ENCODE results near the gene CDR2. TPM values are rescaled to one million over a fixed set of nuclear protein-coding genes. Genes with fewer than 3 reads are reported as not detected.

The CDR2 gene
- total and polyA plus RNA-seq, 4 donors: 26.4 to 37.9 (median 31.3) TPM

- Histone ChIP-seq H3K4me3 (ENCODE audit: low read length in 2 of 2) (no peak overlapping the region), H3K36me3 (ENCODE audit: control insufficient read depth in 1 of 2, insufficient read depth in 2 of 2, low read length in 1 of 2) (no peaks in the 10 kb centered on the region)
- intact Hi-C loops (cut with DNase I): no loop called here
These were observed 12.6 kb upstream of the CDR2 start for GRCh38 chr16:22386976-22387375.

GRCh38 chr16:22385196-22385595 lies 10.8 kb upstream of the CDR2 start:
- H3K27ac ChIP-seq (ENCODE audit: low read depth in 1 of 2, low read length in 2 of 2): no peak overlapping the region
- no peak for DNase-seq
- no peaks in the 10 kb centered on the region for H3K27me3 ChIP-seq (ENCODE audit: control insufficient read depth in 1 of 2, insufficient read depth in 2 of 2, low read length in 1 of 2)
- no peaks in the 10 kb centered on the region for H3K9me3 ChIP-seq (ENCODE audit: control insufficient read depth, low read length)
- intact Hi-C loops (cut with DNase I): no loop called here
- H3K4me1 ChIP-seq (ENCODE audit: control insufficient read depth in 1 of 2, insufficient read depth in 2 of 2, low read length in 2 of 2): no peaks in the 10 kb centered on the region
- WGBS, 2 donors: 89 to 91% methylated on average over 3 of the region's 3 CpGs
- no peak for ATAC-seq (ENCODE audit: low FRiP score)
- H3K4me3 ChIP-seq (ENCODE audit: low read length in 2 of 2): no peak overlapping the region
- H3K36me3 ChIP-seq (ENCODE audit: control insufficient read depth in 1 of 2, insufficient read depth in 2 of 2, low read length in 1 of 2): no peaks in the 10 kb centered on the region

More at GRCh38 chr16:22386976-22387375, 12.6 kb upstream of the CDR2 start:
- DNase-seq (no peak), ATAC-seq (ENCODE audit: low FRiP score) (peak; percentile 59)
- Histone ChIP-seq H3K4me1 (ENCODE audit: control insufficient read depth in 1 of 2, insufficient read depth in 2 of 2, low read length in 2 of 2) (no peaks in the 10 kb centered on the region), H3K9me3 (ENCODE audit: control insufficient read depth, low read length) (no peaks in the 10 kb centered on the region), H3K27me3 (ENCODE audit: control insufficient read depth in 1 of 2, insufficient read depth in 2 of 2, low read length in 1 of 2) (no peaks in the 10 kb centered on the region), H3K27ac (ENCODE audit: low read depth in 1 of 2, low read length in 2 of 2) (no peak overlapping the region)
- 13 to 26% methylated on average over 2 of the region's 2 CpGs for WGBS, 2 donors

- H3K4me1 ChIP-seq (ENCODE audit: control insufficient read depth in 1 of 2, insufficient read depth in 2 of 2, low read length in 2 of 2): no peaks in the 10 kb centered on the region
- 90 to 94% methylated on average over 3 of the region's 3 CpGs for WGBS, 2 donors
- H3K4me3 ChIP-seq (ENCODE audit: low read length in 2 of 2): no peak overlapping the region
- ATAC-seq (ENCODE audit: low FRiP score) (no peak), DNase-seq (no peak)
- no peaks in the 10 kb centered on the region for H3K27me3 ChIP-seq (ENCODE audit: control insufficient read depth in 1 of 2, insufficient read depth in 2 of 2, low read length in 1 of 2)
- no peak overlapping the region for H3K27ac ChIP-seq (ENCODE audit: low read depth in 1 of 2, low read length in 2 of 2)
- no peaks in the 10 kb centered on the region for H3K9me3 ChIP-seq (ENCODE audit: control insufficient read depth, low read length)
- no peaks in the 10 kb centered on the region for H3K36me3 ChIP-seq (ENCODE audit: control insufficient read depth in 1 of 2, insufficient read depth in 2 of 2, low read length in 1 of 2)
- intact Hi-C loops (cut with DNase I): no loop called here
These were observed 9.4 kb upstream of the CDR2 start for GRCh38 chr16:22383827-22384226.

- intact Hi-C loops (cut with DNase I): no loop called here
- Histone ChIP-seq H3K9me3 (ENCODE audit: control insufficient read depth, low read length) (no peaks in the 10 kb centered on the region), H3K27me3 (ENCODE audit: control insufficient read depth in 1 of 2, insufficient read depth in 2 of 2, low read length in 1 of 2) (no peaks in the 10 kb centered on the region), H3K4me3 (ENCODE audit: low read length in 2 of 2) (no peak overlapping the region), H3K36me3 (ENCODE audit: control insufficient read depth in 1 of 2, insufficient read depth in 2 of 2, low read length in 1 of 2) (no peaks in the 10 kb centered on the region), H3K4me1 (ENCODE audit: control insufficient read depth in 1 of 2, insufficient read depth in 2 of 2, low read length in 2 of 2) (no peaks in the 10 kb centered on the region), H3K27ac (ENCODE audit: low read depth in 1 of 2, low read length in 2 of 2) (no peak overlapping the region)
- ATAC-seq (ENCODE audit: low FRiP score) (no peak), DNase-seq (no peak)
These were observed 7.0 kb upstream of the CDR2 start for GRCh38 chr16:22381392-22381791.

GRCh38 chr16:22380529-22380928 lies 6.1 kb upstream of the CDR2 start:
- Histone ChIP-seq H3K4me3 (ENCODE audit: low read length in 2 of 2) (no peak overlapping the region), H3K27ac (ENCODE audit: low read depth in 1 of 2, low read length in 2 of 2) (no peak overlapping the region), H3K27me3 (ENCODE audit: control insufficient read depth in 1 of 2, insufficient read depth in 2 of 2, low read length in 1 of 2) (no peaks in the 10 kb centered on the region), H3K9me3 (ENCODE audit: control insufficient read depth, low read length) (no peaks in the 10 kb centered on the region), H3K4me1 (ENCODE audit: control insufficient read depth in 1 of 2, insufficient read depth in 2 of 2, low read length in 2 of 2) (no peaks in the 10 kb centered on the region), H3K36me3 (ENCODE audit: control insufficient read depth in 1 of 2, insufficient read depth in 2 of 2, low read length in 1 of 2) (no peaks in the 10 kb centered on the region)
- WGBS, 2 donors: 82 to 89% methylated on average over 1 of the region's 1 CpG
- intact Hi-C loops (cut with DNase I): no loop called here
- DNase-seq (no peak), ATAC-seq (ENCODE audit: low FRiP score) (no peak)

- H3K36me3 ChIP-seq (ENCODE audit: control insufficient read depth in 1 of 2, insufficient read depth in 2 of 2, low read length in 1 of 2): no peaks in the 10 kb centered on the region
- ATAC-seq (ENCODE audit: low FRiP score) (no peak), DNase-seq (no peak)
- no peak overlapping the region for H3K4me3 ChIP-seq (ENCODE audit: low read length in 2 of 2)
- 98 to 99% methylated on average over 7 of the region's 7 CpGs for WGBS, 2 donors
- H3K4me1 ChIP-seq (ENCODE audit: control insufficient read depth in 1 of 2, insufficient read depth in 2 of 2, low read length in 2 of 2): no peaks in the 10 kb centered on the region
- no peaks in the 10 kb centered on the region for H3K27me3 ChIP-seq (ENCODE audit: control insufficient read depth in 1 of 2, insufficient read depth in 2 of 2, low read length in 1 of 2)
- intact Hi-C loops (cut with DNase I): no loop called here
- H3K9me3 ChIP-seq (ENCODE audit: control insufficient read depth, low read length): no peaks in the 10 kb centered on the region
- H3K27ac ChIP-seq (ENCODE audit: low read depth in 1 of 2, low read length in 2 of 2): no peak overlapping the region
These were observed 5.2 kb upstream of the CDR2 start for GRCh38 chr16:22379656-22380055.

- 95 to 97% methylated on average over 8 of the region's 8 CpGs for WGBS, 2 donors
- intact Hi-C loops (cut with DNase I): no loop called here
- ATAC-seq (ENCODE audit: low FRiP score) (no peak), DNase-seq (no peak)
- peaks cover 0 to 4% of the 10 kb centered on the region in 2 donors for H3K4me1 ChIP-seq (ENCODE audit: control insufficient read depth in 1 of 2, insufficient read depth in 2 of 2, low read length in 2 of 2)
- no peak overlapping the region for H3K4me3 ChIP-seq (ENCODE audit: low read length in 2 of 2)
- H3K27me3 ChIP-seq (ENCODE audit: control insufficient read depth in 1 of 2, insufficient read depth in 2 of 2, low read length in 1 of 2): no peaks in the 10 kb centered on the region
- H3K27ac ChIP-seq (ENCODE audit: low read depth in 1 of 2, low read length in 2 of 2): no peak overlapping the region
- no peaks in the 10 kb centered on the region for H3K36me3 ChIP-seq (ENCODE audit: control insufficient read depth in 1 of 2, insufficient read depth in 2 of 2, low read length in 1 of 2)
- no peaks in the 10 kb centered on the region for H3K9me3 ChIP-seq (ENCODE audit: control insufficient read depth, low read length)
These were observed 1.7 kb upstream of the CDR2 start for GRCh38 chr16:22375963-22376640.

- Histone ChIP-seq H3K27me3 (ENCODE audit: control insufficient read depth in 1 of 2, insufficient read depth in 2 of 2, low read length in 1 of 2) (no peaks in the 10 kb centered on the region), H3K4me1 (ENCODE audit: control insufficient read depth in 1 of 2, insufficient read depth in 2 of 2, low read length in 2 of 2) (peaks cover 0 to 4% of the 10 kb centered on the region in 2 donors), H3K27ac (ENCODE audit: low read depth in 1 of 2, low read length in 2 of 2) (no peak overlapping the region), H3K36me3 (ENCODE audit: control insufficient read depth in 1 of 2, insufficient read depth in 2 of 2, low read length in 1 of 2) (no peaks in the 10 kb centered on the region), H3K4me3 (ENCODE audit: low read length in 2 of 2) (peak overlapping the region; percentile 70 to 80), H3K9me3 (ENCODE audit: control insufficient read depth, low read length) (no peaks in the 10 kb centered on the region)
- intact Hi-C loops (cut with DNase I): no loop called here
- DNase-seq (no peak), ATAC-seq (ENCODE audit: low FRiP score) (no peak)
- 35 to 38% methylated on average over 26 to 28 of the region's 28 CpGs for WGBS, 2 donors
These were observed 921 bp upstream of the CDR2 start for GRCh38 chr16:22375117-22375962.

Data from aorta (tissue), 5 donors.